Keratinocyte (primary cell): ENCODE measurements around the gene PAPPA2. TPM values are rescaled to one million over a fixed set of nuclear protein-coding genes. Genes with fewer than 3 reads are reported as not detected.

Source experiments
- DNase-seq: peaks from one replicate; pipeline ENCODE4 v3.0.0-alpha.2; 2011; ENCODE audit warnings: low read depth, missing footprints, low spot score
- FAIRE-seq: peaks from 2 replicates; lab custom pipeline; 2011; peaks lifted over from hg19 to GRCh38; lab: Jason Lieb, UNC
- H2AFZ ChIP-seq: 2 replicates; pipeline ENCODE4 v1.6.0; 2012; ENCODE audit warnings: low read length, control low read depth, inconsistent platforms; ENCODE audit not compliant: control insufficient read depth
- H3K27ac ChIP-seq: 2 replicates; pipeline ENCODE4 v1.5.1; 2011; ENCODE audit warnings: low read length; ENCODE audit not compliant: control insufficient read depth, insufficient read depth
- H3K27me3 ChIP-seq: 3 replicates; pipeline ENCODE4 v1.6.0; 2011; ENCODE audit warnings: low read length; ENCODE audit not compliant: control insufficient read depth, insufficient read depth; ENCODE audit errors: extremely low read depth
- H3K36me3 ChIP-seq, 2 experiments: 2 replicates in 1 of 2; 3 replicates in 1 of 2; pipeline ENCODE4 v1.5.1; 2011; ENCODE audit warnings: low read length in 2 of 2, mild to moderate bottlenecking in 1 of 2; ENCODE audit not compliant: control insufficient read depth in 2 of 2, insufficient read depth in 2 of 2; ENCODE audit errors: extremely low read depth in 1 of 2
- H3K4me1 ChIP-seq: 3 replicates; pipeline ENCODE4 v1.5.1; 2011; ENCODE audit warnings: low read length; ENCODE audit not compliant: control insufficient read depth, insufficient read depth; ENCODE audit errors: extremely low read depth
- H3K4me2 ChIP-seq: 3 replicates; pipeline ENCODE4 v1.6.0; 2011; ENCODE audit warnings: low read depth, low read length; ENCODE audit not compliant: control insufficient read depth, insufficient read depth; ENCODE audit errors: extremely low read depth
- H3K4me3 ChIP-seq, 3 experiments: fragments of 200-600 bp in 1 of 3; sonication (generic) in 1 of 3; 2 replicates in 2 of 3; 3 replicates in 1 of 3; pipeline ENCODE4 v1.5.1; 2011 to 2016; ENCODE audit warnings: low read length in 3 of 3, mild to moderate bottlenecking in 3 of 3, control low read depth in 2 of 3, inconsistent platforms in 1 of 3, low read depth in 1 of 3, mixed read lengths in 1 of 3, mixed run types in 1 of 3, moderate library complexity in 1 of 3; ENCODE audit not compliant: control insufficient read depth in 2 of 3, insufficient read depth in 2 of 3; ENCODE audit errors: extremely low read depth in 1 of 3
- H3K79me2 ChIP-seq: 2 replicates; pipeline ENCODE4 v1.6.0; 2012; ENCODE audit warnings: low read length; ENCODE audit not compliant: control insufficient read depth, insufficient read depth
- H3K9ac ChIP-seq: 3 replicates; pipeline ENCODE4 v1.6.0; 2011; ENCODE audit warnings: low read length; ENCODE audit not compliant: control insufficient read depth, insufficient read depth; ENCODE audit errors: extremely low read depth
- H3K9me1 ChIP-seq: 3 replicates; pipeline ENCODE4 v1.6.0; 2011; ENCODE audit warnings: low read length; ENCODE audit not compliant: control insufficient read depth, insufficient read depth; ENCODE audit errors: extremely low read depth
- H3K9me3 ChIP-seq: 2 replicates; pipeline ENCODE4 v1.5.1; 2012; ENCODE audit warnings: low read depth, low read length; ENCODE audit not compliant: control insufficient read depth
- H4K20me1 ChIP-seq: 3 replicates; pipeline ENCODE4 v1.6.0; 2011; ENCODE audit warnings: low read length; ENCODE audit not compliant: control insufficient read depth, insufficient read depth; ENCODE audit errors: extremely low read depth
- CTCF ChIP-seq, 3 experiments: IDR thresholded peaks in 1 of 3; conservative IDR thresholded peaks in 1 of 3; optimal IDR thresholded peaks in 1 of 3; 2 replicates in 2 of 3; 3 replicates in 1 of 3; pipeline versions ENCODE3 to v1.5.1; 2011; ENCODE audit warnings: low read length in 3 of 3, mild to moderate bottlenecking in 3 of 3, moderate library complexity in 2 of 3, control low read depth in 1 of 3, inconsistent platforms in 1 of 3; ENCODE audit not compliant: insufficient read depth in 2 of 3; ENCODE audit errors: extremely low read depth in 1 of 3
- EZH2 ChIP-seq: IDR thresholded peaks from one replicate; pipeline ENCODE4 v1.6.1; 2012; ENCODE audit warnings: inconsistent platforms, mild to moderate bottlenecking, low read length, moderate library complexity
- dilution Hi-C: fragments of 300-500 bp; cut with MboI; formaldehyde crosslinking; loops from one replicate; pipeline ENCODE4 v1.7.0; 2020; ENCODE audit warnings: low sequenced_read_pairs; ENCODE audit not compliant: extremely low pct_ligation_motif_present
- polyA plus RNA-seq, 5 experiments: library from polyadenylated mRNA; depleted of rRNA in 3 of 5; stranded (reverse) in 3 of 5; stranded (forward) in 1 of 5; unstranded in 1 of 5; fragments of >200 nt; gene quantifications; 1 replicate in 1 of 5; 2 replicates in 3 of 5; 3 replicates in 1 of 5; pipeline versions ENCODE4 v1.2.1 to v1.2.3, GENCODE V29; 2011 to 2012; ENCODE audit warnings: missing spikeins in 2 of 5, low read depth in 1 of 5, low replicate concordance in 1 of 5

PAPPA2 gene
- polyA plus RNA-seq, 1 donor (not counting 4 experiments of a cell fraction or from before 2014, with no cell fraction given) = 0.07 TPM

- Histone ChIP-seq H3K9me1 (no peaks in the 10 kb centered on the region), H4K20me1 (no peaks in the 10 kb centered on the region), H3K4me3 (no peak overlapping the region), H3K9me3 (no peaks in the 10 kb centered on the region), H3K79me2 (no peaks in the 10 kb centered on the region), H3K9ac (no peak overlapping the region), H2AFZ (no peak overlapping the region), H3K27me3 (no peaks in the 10 kb centered on the region), H3K4me2 (no peak overlapping the region), H3K36me3 (no peaks in the 10 kb centered on the region), H3K27ac (no peak overlapping the region), H3K4me1 (no peaks in the 10 kb centered on the region)
- FAIRE-seq (no peak), DNase-seq (no peak)
- TF ChIP-seq CTCF (optimal IDR thresholded peaks at IDR 0.05 in 1 of 3, IDR thresholded peaks at IDR 0.05 in 1 of 3, conservative IDR thresholded peaks at IDR 0.05 in 1 of 3; ENCODE audit: extremely low read depth in 1 of 3, insufficient read depth in 2 of 3, low read length in 3 of 3) = no peak
- no peak for TF ChIP-seq EZH2
- dilution Hi-C loops = no loop called here
These were observed 68.1 kb downstream of the PAPPA2 start for GRCh38 chr1:176531036-176531435.

GRCh38 chr1:176531921-176532897 lies 69.2 kb downstream of the PAPPA2 start:
- H3K27me3 ChIP-seq = no peaks in the 10 kb centered on the region
- TF ChIP-seq EZH2 (no peak), CTCF (optimal IDR thresholded peaks at IDR 0.05 in 1 of 3, IDR thresholded peaks at IDR 0.05 in 1 of 3, conservative IDR thresholded peaks at IDR 0.05 in 1 of 3; ENCODE audit: extremely low read depth in 1 of 3, insufficient read depth in 2 of 3, low read length in 3 of 3) (no peak)
- H3K9me3 ChIP-seq = no peaks in the 10 kb centered on the region
- DNase-seq = no peak
- no peak overlapping the region for H3K9ac ChIP-seq
- no peaks in the 10 kb centered on the region for H3K36me3 ChIP-seq
- H3K79me2 ChIP-seq = no peaks in the 10 kb centered on the region
- no peaks in the 10 kb centered on the region for H4K20me1 ChIP-seq
- no peak overlapping the region for H3K27ac ChIP-seq
- H3K9me1 ChIP-seq = no peaks in the 10 kb centered on the region
- no peak overlapping the region for H3K4me3 ChIP-seq
- peak; percentile 39 for FAIRE-seq
- no peaks in the 10 kb centered on the region for H3K4me1 ChIP-seq
- no peak overlapping the region for H3K4me2 ChIP-seq
- H2AFZ ChIP-seq = no peak overlapping the region
- dilution Hi-C loops = no loop called here
